Fibroblast of the aortic adventitia (primary cell): ENCODE measurements around the gene S100B. TPM values are rescaled to one million over a fixed set of nuclear protein-coding genes. Genes with fewer than 3 reads are reported as not detected.

ENCODE experiments used
- DNase-seq: peaks from one replicate; pipeline ENCODE4 v3.0.0-alpha.2; 2010; ENCODE audit warnings: low read depth
- H3K4me3 ChIP-seq: 2 replicates; pipeline ENCODE4 v1.5.1; 2011; ENCODE audit warnings: low read depth, mild to moderate bottlenecking, control low read depth, low read length, moderate library complexity
- CTCF ChIP-seq: IDR thresholded peaks from 2 replicates; pipeline ENCODE4 v1.5.1; 2011; ENCODE audit warnings: mild to moderate bottlenecking, low read length, control low read depth, inconsistent platforms; ENCODE audit not compliant: insufficient read depth
- total RNA-seq: library from RNA; depleted of rRNA; stranded (reverse); fragments of >200 nt; gene quantifications from 2 replicates; pipeline ENCODE4 v1.2.3, GENCODE V29; 2012; ENCODE audit warnings: low replicate concordance

Gene S100B
- total RNA-seq, 1 donor, result 1.2 TPM

GRCh38 chr21:46621457-46622182 is 16.7 kb upstream of the S100B start:
- no peak overlapping the region for H3K4me3 ChIP-seq
- TF ChIP-seq CTCF, result no peak
- no peak for DNase-seq

- no peak for DNase-seq
- no peak overlapping the region for H3K4me3 ChIP-seq
- no peak for TF ChIP-seq CTCF
These were observed 16.0 kb upstream of the S100B start for GRCh38 chr21:46620846-46621245.

GRCh38 chr21:46619846-46620245 is 15.0 kb upstream of the S100B start:
- DNase-seq, result peak; percentile 34
- TF ChIP-seq CTCF, result no peak
- no peak overlapping the region for H3K4me3 ChIP-seq

- TF ChIP-seq CTCF, result no peak
- no peak for DNase-seq
- no peak overlapping the region for H3K4me3 ChIP-seq
These were observed 14.0 kb upstream of the S100B start for GRCh38 chr21:46618738-46619379.

GRCh38 chr21:46617267-46618051 is 12.6 kb upstream of the S100B start:
- DNase-seq, result peak; percentile 44
- TF ChIP-seq CTCF, result no peak
- no peak overlapping the region for H3K4me3 ChIP-seq

- DNase-seq, result no peak
- no peak overlapping the region for H3K4me3 ChIP-seq
- no peak for TF ChIP-seq CTCF
These were observed 11.8 kb upstream of the S100B start for GRCh38 chr21:46616656-46617055.
